ENCODE data around the gene RNF144A. TPM values are rescaled to one million over a fixed set of nuclear protein-coding genes. Genes with fewer than 3 reads are reported as not detected.
A peak's percentile ranks its signal among the peaks of the same experiment; 100 is the strongest.

RNF144A gene
- total RNA-seq, 6 donors from 2014 or later = 9.9 to 20.7 (median 13.4) TPM

DNA sequence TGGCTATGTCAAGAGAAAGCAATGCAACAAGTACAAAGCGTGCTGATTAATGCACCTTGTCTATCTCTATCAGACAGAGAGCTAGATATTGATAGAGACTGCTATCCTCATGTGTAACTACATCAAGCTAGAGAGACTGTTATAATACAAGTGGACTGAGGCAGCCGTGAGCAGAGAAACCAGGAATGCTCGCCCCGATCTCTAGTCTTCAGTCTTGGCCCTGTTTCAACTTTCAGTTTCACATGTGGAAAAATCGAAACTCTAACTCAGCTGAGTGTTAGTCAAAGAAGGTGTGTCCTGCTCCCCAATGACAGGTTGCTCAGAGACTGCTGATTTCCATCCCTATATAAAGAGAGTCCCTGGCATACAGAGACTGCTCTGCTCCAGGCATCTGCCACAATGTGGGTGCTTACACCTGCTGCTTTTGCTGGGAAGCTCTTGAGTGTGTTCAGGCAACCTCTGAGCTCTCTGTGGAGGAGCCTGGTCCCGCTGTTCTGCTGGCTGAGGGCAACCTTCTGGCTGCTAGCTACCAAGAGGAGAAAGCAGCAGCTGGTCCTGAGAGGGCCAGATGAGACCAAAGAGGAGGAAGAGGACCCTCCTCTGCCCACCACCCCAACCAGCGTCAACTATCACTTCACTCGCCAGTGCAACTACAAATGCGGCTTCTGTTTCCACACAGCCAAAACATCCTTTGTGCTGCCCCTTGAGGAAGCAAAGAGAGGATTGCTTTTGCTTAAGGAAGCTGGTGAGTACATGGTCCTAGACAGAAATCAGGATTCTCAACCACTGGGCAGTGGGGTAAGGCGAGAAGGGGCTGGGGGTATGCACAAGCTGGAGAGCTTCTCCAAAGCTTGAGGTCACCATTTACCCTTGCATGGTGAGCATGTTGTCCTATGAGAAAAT, 39.6 kb upstream of the RNF144A start, which contains the start of gene RSAD2:
Gene RSAD2 (plus strand): TSS at position 376 of the 903 bp plus-strand sequence. CDS start 24 bp downstream, at position 400.
- DNase-seq = peak in 1 of 2 donors; percentile 52
- TF ChIP-seq POLR2AphosphoS5 (IDR thresholded peaks at IDR 0.05) (peak; percentile 12 to 42), POLR2A (IDR thresholded peaks at IDR 0.05) (no peak), EP300 (IDR thresholded peaks at IDR 0.05) (peak in 1 of 4 donors; percentile 33)
- TF ChIP-seq, protein P1, sequence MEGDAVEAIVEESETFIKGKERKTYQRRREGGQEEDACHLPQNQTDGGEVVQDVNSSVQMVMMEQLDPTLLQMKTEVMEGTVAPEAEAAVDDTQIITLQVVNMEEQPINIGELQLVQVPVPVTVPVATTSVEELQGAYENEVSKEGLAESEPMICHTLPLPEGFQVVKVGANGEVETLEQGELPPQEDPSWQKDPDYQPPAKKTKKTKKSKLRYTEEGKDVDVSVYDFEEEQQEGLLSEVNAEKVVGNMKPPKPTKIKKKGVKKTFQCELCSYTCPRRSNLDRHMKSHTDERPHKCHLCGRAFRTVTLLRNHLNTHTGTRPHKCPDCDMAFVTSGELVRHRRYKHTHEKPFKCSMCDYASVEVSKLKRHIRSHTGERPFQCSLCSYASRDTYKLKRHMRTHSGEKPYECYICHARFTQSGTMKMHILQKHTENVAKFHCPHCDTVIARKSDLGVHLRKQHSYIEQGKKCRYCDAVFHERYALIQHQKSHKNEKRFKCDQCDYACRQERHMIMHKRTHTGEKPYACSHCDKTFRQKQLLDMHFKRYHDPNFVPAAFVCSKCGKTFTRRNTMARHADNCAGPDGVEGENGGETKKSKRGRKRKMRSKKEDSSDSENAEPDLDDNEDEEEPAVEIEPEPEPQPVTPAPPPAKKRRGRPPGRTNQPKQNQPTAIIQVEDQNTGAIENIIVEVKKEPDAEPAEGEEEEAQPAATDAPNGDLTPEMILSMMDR (IDR thresholded peaks at IDR 0.05) = peak in 2 of 6 experiments; percentile 13 to 14
- peak within 1 kb of the TSS; percentile 64 to 84 (median 78) for H3K27ac ChIP-seq

DNA sequence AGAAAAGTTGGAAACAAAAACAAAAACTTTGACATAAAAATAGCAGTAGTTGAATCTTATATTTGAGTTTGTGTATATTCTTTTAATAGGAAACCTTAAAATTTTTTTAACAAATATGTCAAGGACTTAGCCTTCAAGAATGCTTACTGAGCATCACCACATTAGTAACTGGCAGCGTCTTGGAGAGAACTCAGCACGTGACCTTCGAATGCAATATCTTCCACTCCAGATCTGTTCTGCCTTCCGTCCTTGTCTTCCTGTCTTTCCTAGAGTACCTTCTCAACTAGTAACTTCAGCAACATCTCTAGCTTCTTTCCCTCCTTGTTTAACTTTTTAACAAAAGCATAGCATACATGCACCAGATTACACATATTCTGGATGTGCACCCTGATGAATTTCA, 38.7 kb upstream of the RNF144A start:
- TF ChIP-seq EP300 (IDR thresholded peaks at IDR 0.05) (no peak), POLR2AphosphoS5 (IDR thresholded peaks at IDR 0.05) (no peak), POLR2A (IDR thresholded peaks at IDR 0.05) (no peak)
- TF ChIP-seq, protein P1 (IDR thresholded peaks at IDR 0.05) = no peak
- peaks cover 23 to 38% (median 27%) of the 10 kb centered on the region in 4 donors for H3K4me1 ChIP-seq
- 14 to 43% methylated on average over 4 of the region's 4 CpGs for WGBS, 2 donors
- no peaks in the 10 kb centered on the region for H3K9me3 ChIP-seq
- H3K36me3 ChIP-seq = no peaks in the 10 kb centered on the region
- no peaks in the 10 kb centered on the region for H3K27me3 ChIP-seq
- peak overlapping the region in 2 of 4 donors; percentile 64 to 77 for H3K27ac ChIP-seq
- no peak for ATAC-seq (ENCODE audit: low FRiP score in 2 of 2)
- DNase-seq = no peak
- H3K4me3 ChIP-seq = peak overlapping the region in 3 of 4 donors; percentile 41 to 61 (median 50)

More for the DNA sequence above, 39.6 kb upstream of the RNF144A start, which contains the start of gene RSAD2:
- H3K9me3 ChIP-seq = no peaks in the 10 kb centered on the region
- WGBS, 2 donors = 15 to 22% methylated on average over 9 to 10 of the region's 10 CpGs
- ATAC-seq (ENCODE audit: low FRiP score in 2 of 2) = peak; percentile 86 to 87
- no peaks in the 10 kb centered on the region for H3K27me3 ChIP-seq
- peaks cover 23 to 38% (median 26%) of the 10 kb centered on the region in 4 donors for H3K4me1 ChIP-seq
- H3K36me3 ChIP-seq = no peaks in the 10 kb centered on the region
- H3K4me3 ChIP-seq = peak within 1 kb of the TSS; percentile 41 to 61 (median 46)

DNA sequence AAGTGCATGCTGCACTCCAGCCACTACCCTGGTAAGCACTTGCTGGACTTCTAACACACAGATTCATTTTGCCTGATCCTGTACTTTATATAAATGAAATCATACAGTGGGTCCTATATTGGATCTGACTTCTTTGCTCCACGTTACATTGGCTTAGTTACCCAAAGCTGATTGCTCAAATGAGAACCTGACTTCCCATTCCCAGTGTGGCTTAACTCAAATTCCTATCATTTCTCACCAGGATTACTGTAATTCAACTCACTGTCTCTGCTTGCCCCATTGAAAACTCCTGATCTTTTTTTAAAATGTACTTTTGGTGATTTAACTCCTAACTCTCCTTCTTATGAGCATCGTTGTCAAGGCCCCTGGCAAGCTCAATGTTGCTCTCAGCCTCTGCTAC, 38.2 kb upstream of the RNF144A start:
- Histone ChIP-seq H3K27me3 (no peaks in the 10 kb centered on the region), H3K4me1 (peaks cover 23 to 38% (median 27%) of the 10 kb centered on the region in 4 donors), H3K9me3 (no peaks in the 10 kb centered on the region), H3K27ac (peak overlapping the region in 2 of 4 donors; percentile 60 to 76), H3K4me3 (peak overlapping the region in 3 of 4 donors; percentile 41 to 61 (median 50)), H3K36me3 (no peaks in the 10 kb centered on the region)
- TF ChIP-seq, protein P1 (IDR thresholded peaks at IDR 0.05) = no peak
- TF ChIP-seq EP300 (IDR thresholded peaks at IDR 0.05) = no peak
- no peak for TF ChIP-seq POLR2AphosphoS5 (IDR thresholded peaks at IDR 0.05)
- no peak for TF ChIP-seq POLR2A (IDR thresholded peaks at IDR 0.05)
- ATAC-seq (ENCODE audit: low FRiP score in 2 of 2) (no peak), DNase-seq (no peak)
- 59 to 63% methylated on average over 2 of the region's 2 CpGs for WGBS, 2 donors

DNA sequence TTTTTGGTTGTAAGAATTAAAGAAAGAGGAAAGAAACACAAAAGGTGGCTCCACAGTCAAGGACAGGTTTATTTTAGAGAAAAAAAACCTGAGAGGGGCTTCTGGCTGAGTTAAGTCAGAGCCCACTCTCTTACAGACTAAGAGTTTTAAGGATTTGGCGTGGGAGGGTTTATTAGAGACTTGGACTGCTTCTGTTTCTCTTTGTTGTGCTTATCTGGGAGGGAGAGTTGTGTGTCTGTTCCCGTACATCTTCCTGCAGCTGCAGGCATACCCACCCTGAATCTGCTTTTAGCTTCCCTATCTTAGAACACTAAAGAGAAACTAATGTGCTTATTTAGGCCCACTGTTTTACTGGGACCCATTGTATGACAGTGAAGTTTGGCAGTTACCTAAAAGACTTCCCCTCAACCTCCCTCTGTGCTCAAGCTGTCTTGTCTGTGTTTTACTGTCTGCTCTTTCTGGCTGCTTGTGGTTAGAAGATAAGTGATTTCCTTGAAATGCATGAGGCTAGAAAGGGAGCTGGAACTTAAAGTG, 36.9 kb upstream of the RNF144A start:
- ATAC-seq (ENCODE audit: low FRiP score in 2 of 2) (no peak), DNase-seq (no peak)
- WGBS, 2 donors = 58% methylated on average over 2 of the region's 2 CpGs
- peaks cover 23 to 38% (median 27%) of the 10 kb centered on the region in 4 donors for H3K4me1 ChIP-seq
- peak overlapping the region in 3 of 4 donors; percentile 45 to 76 (median 60) for H3K27ac ChIP-seq
- no peaks in the 10 kb centered on the region for H3K36me3 ChIP-seq
- TF ChIP-seq, protein P1 (IDR thresholded peaks at IDR 0.05) = no peak
- TF ChIP-seq EP300 (IDR thresholded peaks at IDR 0.05) (no peak), POLR2AphosphoS5 (IDR thresholded peaks at IDR 0.05) (peak in 1 of 2 donors; percentile 21), POLR2A (IDR thresholded peaks at IDR 0.05) (no peak)
- no peaks in the 10 kb centered on the region for H3K27me3 ChIP-seq
- no peaks in the 10 kb centered on the region for H3K9me3 ChIP-seq
- peak overlapping the region in 1 of 4 donors; percentile 15 for H3K4me3 ChIP-seq
